GM19238 (cell line): ENCODE data around the gene SLC16A13.
"Not testable (repeated sequence)": the region's sequence is repeated elsewhere in the genome, so short reads cannot be mapped to it uniquely, and the experiment has no call there.

Source experiments
- DNase-seq: peaks from one replicate; pipeline ENCODE4 v3.0.0; 2011; ENCODE audit warnings: low spot score; ENCODE audit not compliant: insufficient read length

SLC16A13 gene

DNA sequence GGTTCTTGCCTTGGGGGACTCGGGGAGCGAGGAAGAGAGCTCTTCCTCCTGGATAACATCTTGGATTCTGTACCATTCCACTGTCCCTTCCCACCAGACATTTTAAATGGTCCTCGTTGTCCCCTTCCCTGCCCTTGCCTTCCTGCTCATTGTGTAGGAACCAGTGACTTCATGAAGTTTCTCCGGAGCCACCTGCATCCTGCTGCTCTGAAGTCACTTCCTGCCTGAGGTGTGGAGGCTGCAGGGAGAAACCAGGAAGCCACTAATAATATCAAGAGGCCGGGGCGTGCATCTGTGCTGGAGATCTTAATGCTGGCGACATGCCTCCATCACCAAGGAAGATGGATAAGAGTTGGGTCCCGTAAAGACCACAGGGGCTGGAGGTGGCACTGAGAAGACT, 6.2 kb upstream of the SLC16A13 start:
- no peak for DNase-seq

DNA sequence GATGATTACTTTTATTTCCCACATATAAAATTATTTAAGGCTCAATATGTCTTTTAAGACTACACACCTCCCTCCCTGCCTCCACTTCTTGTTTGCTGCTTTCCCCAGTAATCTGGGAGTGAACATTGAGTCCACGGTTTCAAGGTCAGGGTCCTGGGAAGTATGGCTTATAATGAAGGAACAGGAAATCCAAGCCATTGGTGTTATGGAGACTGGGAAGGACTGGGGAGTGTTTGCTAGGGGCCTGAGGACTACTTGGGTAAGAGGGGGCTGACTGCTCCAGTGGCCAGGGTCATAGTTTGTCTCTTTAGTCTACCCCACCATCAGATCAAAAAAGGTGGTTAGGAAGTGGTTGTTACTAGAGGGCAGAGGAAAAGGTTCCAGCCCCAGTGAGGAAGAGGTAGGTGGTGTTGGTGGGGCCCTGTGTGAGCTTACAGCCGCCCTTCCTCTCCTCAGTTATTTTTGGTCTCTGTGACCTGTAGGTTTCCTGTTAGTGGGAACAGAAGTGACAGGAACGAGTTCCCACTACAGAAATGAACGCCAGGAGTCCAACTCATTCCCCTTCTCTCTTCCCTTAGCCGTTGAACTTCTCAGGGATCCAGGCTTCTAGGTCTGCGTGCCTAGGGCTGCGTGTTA, 742 bp upstream of the SLC16A13 start:
- no peak for DNase-seq

DNA sequence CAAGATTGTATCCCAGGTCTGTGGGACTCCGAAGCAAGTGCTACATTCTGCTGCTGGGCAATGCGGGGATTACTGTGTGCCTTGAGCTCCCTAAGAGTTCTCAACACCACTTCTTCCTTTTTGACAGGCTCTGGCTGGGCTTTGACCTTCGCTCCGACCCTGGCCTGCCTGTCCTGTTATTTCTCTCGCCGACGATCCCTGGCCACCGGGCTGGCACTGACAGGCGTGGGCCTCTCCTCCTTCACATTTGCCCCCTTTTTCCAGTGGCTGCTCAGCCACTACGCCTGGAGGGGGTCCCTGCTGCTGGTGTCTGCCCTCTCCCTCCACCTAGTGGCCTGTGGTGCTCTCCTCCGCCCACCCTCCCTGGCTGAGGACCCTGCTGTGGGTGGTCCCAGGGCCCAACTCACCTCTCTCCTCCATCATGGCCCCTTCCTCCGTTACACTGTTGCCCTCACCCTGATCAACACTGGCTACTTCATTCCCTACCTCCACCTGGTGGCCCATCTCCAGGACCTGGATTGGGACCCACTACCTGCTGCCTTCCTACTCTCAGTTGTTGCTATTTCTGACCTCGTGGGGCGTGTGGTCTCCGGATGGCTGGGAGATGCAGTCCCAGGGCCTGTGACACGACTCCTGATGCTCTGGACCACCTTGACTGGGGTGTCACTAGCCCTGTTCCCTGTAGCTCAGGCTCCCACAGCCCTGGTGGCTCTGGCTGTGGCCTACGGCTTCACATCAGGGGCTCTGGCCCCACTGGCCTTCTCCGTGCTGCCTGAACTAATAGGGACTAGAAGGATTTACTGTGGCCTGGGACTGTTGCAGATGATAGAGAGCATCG, 2.4 kb downstream of the SLC16A13 start:
- no peak for DNase-seq

DNA sequence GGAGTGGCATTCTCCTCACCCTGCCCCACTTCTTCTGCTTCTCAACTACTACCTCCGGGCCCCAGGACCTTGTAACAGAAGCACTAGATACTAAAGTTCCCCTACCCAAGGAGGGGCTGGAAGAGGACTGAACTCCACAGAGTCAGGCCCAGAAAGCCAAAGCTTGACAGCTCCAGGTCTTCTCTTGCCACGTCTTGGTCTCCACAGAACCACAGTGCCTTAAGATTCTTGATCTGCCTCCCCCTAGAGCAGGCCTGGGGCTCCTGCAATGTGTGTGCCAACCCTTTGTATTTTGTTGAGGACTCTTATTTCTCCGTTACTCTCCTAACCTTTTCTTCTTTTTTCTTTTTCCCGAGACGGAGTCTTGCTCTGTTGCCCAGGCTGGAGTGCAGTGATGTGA, 4.0 kb downstream of the SLC16A13 start:
- DNase-seq: no peak

DNA sequence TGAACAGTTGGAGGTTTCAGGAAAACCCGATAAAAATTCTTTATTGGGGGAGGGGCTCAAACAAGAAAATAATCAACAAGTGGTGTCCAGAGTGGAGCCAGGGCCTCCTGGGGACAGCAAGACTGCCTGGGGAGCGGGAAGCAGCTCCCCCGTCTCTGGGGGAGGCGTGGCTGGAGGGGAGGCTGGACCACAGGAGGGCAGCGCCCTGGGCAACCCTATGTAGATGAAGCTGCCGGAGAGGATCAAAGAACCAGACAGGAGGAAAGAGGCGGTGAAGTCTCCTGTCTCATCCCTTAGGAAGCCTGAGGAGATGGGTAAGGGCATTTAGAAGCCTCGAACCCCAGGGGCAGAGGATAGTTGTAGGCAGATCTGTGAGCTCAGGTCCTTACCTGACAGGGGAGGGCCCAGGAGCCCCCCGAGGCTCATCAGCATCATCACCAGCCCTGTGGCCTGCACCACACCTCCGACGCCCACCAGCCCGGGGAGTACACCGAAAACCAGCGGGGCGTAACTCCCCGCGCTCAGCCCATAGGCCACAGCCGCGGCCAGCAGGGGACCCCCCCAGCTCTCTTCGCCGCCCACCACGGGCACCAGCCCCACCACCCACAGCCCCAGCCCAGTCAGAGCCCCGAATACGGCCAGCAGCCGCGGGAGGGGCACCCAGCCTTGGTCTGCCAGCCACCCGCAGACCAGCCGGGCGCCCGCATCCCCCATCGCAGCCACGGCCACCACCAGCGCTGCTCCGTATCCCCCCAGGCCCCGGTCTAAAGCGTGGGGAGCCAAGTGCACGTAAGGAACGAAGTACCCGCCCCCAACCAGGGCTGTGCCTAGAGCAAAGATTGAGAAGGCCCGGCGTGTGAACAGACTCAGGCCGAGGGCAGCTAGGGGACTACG, 6.0 kb downstream of the SLC16A13 start:
- no peak for DNase-seq

DNA sequence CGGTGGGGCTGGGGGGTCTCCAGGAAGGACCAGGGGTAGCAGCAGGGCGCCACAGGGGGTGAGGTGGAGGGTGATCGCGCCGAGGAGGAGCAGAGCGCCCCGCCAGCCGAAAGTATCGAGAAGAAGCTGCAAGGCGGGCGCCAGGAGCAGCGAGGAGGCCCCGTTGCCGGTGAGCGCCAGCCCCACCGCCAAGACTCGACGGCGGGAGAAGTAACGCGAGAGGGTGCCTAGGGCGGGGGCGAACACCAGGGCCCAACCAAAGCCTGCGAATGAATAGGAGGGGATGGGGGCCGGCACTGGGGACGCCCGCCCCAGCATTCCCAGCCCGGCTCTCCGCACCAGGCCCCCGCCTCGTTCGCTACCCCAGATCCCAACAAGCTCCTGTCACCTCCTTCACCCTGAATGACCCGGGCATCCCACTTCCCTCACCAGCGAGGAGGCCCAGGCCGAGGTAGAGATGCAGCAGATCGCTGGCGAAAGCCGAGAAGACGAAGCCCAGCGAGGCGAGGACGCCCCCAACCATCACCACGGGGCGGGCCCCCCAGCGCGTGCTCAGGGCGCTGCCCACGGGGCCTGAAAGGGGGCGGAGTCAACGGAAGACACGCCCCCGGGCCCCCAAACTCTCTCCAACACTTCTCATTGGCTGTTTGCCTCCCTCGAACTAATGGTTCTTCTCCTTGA, 6.8 kb downstream of the SLC16A13 start:
- no peak for DNase-seq

DNA sequence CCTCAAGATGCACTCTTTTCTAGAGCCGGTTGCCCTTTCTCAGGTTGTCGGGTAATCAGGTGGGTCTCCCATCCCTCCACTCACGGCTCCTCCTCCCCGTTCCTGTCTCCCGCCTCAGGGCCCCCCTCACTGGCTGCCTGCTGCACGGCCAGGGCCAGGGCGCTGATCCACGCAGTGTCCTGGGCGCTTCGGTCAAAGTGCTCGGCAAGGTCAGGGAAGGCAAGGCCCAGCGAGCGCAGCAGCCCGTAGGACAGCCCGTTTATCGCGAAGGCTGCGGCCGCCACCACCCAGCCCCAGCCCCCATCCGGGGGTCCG, 7.3 kb downstream of the SLC16A13 start:
- no peak for DNase-seq

DNA sequence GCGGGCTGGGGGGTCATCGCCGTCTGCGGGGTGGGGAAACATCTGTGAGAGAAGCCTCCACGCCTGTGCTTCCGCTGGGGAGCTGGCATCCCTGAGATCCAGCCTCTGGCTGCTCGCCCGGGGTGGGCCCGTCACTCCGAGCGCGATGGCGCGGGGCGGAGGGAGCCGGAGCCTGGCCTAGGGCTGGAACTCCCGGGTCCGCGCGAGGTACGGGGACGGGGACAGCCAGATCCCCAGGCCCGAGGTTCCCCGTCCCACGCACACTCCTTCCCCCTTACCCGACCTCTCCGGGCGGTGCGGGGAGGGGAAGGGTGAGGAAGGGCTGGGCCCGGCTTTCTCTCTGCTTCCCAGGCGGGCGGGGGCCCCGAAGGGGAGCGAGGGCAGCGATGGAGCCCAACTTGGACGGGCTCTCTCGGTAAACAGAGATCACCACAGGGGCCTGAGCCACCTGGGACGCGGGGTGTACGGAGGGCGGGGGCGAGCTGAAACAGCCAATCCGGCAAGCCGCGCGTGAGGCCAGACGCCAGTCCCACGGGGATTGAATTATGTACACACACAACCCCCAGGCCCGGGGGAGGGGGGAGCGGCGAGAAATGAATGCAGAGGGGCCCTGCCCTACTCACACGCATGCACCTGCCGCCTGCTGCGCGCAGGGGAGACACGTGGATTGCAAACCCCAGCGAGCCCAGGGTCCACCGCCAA, 7.8 kb downstream of the SLC16A13 start, which contains the start of gene SLC16A11:
TSS of gene SLC16A11 (minus strand) at position 596 of the 702 bp plus-strand sequence. CDS start at position 17, 579 bp downstream.
- DNase-seq: no peak

DNA sequence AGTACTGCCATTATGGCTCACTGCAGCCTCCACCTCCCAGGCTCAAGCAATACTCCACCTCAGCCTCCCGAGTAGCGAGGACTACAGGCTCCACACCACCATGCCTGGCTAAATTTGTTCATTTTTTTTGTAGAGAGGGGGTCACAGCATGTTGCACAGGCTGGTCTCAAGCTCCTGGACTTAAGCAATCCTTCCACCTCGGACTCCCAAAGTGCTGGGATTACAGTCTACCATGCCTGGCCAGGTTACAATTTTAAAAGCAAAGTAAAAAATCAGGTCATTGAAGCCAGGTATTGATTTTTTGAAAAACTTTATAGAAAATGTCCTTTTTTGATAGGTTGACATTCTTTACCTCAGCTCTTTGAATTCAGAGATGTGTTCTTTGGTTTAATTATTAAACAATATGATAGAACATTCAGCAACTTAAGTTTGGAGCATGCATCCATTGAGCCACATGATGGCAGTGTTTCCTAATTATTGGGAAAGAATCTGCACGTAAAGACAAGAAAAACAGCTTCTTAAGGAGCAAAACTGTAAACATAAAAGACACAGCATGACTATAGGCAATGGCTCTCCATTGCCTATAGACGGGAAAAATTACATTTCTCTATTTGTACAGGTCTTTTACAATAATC, 9.8 kb downstream of the SLC16A13 start:
- DNase-seq: no peak

DNA sequence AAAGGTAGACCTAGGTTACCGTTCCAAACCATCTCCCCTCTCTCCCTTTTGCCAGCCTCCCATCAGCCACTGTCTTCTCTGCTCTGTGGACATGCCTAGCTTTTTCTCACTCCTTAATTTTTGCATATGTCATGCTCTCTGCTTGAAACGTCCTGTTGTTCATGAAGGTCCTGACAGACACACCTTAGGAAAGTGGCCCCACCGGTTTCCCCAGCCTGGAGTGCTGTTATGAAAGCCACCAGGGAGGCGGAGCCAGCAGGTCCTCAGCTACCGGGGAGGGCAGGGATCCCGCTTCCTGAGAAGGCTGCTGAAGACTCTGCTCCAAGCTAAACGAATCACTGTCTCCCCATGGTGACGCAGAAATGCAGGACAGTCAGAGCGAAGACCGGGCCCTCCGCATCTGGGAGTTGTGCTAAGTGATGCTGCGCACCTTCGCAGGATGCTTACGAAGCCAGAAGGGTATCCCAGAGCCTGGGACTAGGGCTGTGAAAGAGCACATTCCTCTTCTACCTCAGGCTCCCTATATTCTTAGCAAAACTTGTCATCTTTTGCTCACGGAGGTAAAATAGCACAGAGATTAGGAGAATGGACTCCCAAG, 10.4 kb downstream of the SLC16A13 start:
- DNase-seq: no peak

DNA sequence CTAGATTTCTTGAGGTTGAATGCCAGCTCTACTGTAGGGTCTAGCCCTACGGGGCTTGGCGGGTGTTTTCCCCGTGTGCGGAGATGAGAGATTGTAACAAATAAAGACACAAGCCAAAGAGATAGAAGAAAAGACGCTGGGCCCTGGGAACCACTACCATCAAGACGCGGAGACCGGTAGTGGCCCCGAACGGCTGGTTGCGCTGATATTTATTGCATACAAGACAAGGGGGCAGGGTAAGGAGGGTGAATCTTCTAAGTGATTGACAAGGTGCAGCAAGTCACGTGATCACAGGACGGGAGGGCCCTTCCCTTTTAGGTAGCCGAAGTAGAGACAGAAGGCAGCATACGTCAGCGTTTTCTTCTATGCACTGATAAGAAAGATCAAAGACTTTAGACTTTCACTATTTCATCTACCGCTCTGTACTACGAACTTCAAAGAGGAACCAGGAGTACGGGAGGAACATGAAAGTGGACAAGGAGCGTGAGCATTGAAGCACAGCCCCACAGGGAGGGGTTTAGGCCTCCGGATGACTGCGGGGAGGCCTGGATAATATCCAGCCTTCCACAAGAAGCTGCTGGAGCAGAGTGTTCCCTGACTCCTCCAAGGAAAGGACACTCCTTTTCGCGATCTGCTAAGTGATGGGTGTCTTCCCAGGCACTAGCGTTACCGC, 11.0 kb downstream of the SLC16A13 start:
- DNase-seq: not testable (repeated sequence)

DNA sequence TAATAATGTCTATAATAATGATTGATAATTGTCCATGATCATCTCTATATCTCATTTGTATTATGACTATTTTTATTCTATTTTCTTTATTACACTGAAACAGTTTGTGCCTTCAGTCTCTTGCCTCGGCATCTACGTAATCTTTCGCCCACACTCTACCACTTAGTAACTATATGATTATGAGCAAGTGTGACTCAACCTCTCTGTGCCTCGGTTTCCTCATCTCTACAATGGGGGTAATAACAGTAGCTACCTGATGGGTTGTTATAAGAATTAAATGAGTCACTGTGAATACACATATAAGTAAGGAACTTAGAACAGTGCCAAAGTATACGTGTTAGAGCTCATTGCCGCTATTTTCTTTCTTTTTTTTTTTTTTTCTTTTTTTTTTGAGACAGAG, 11.8 kb downstream of the SLC16A13 start:
- DNase-seq: no peak

DNA sequence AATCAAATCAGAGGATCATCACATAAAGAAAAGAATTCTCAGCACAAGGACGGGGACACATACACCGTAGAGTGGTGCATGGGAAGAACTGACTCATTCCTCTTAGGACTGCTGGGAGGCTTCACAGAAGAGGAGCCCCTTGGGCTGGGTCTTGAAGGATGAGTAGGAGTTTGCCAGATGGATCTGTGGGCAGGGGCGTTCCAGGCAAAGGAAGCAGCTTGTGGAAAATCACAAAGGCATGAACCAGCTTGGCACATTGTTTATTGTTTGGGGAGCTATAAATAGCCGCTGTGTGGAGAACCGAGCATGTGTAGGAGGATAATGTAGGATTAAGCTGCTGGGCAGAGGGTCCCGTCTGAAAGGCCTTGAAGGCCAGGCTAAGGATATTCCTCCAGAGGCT, 13.2 kb downstream of the SLC16A13 start:
- DNase-seq: no peak

DNA sequence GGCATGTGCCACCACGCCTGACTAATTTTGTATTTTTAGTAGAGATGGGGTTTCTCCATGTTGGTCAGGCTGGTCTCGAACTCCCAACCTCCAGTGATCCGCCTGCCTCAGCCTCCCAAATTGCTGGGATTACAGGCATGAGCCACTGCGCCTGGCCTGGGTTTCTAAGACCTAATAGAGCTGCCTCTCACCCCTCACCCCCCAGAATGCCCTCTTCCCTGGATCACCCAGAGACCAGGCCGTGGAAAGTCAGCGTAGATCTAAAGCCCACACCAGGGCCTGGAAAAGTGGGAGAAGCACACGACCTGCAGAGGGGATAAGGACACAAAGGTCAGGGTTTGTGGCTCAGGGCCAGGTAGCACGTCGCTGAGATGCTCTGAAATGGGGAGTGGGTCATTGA, 14.8 kb downstream of the SLC16A13 start:
- DNase-seq: not testable (repeated sequence)

DNA sequence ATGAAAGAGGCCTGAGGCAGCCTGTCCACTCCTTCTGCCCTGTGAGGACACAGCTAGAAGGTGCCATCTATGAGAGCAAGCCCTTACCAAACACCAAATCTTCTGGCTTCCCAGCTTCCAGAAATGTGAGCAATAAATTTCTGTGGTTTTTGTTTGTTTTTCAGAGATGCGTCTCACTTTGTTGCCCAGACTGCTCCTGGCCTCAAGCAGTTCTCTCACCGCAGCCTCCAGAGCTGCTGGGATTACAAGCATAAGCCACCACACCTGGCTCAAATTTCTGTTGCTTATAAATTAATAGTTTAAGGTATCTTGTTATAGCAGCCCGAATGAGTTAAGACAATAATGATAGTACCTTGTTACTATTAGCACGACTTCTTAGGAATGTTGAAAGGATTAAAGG, 20.6 kb downstream of the SLC16A13 start:
- no peak for DNase-seq

DNA sequence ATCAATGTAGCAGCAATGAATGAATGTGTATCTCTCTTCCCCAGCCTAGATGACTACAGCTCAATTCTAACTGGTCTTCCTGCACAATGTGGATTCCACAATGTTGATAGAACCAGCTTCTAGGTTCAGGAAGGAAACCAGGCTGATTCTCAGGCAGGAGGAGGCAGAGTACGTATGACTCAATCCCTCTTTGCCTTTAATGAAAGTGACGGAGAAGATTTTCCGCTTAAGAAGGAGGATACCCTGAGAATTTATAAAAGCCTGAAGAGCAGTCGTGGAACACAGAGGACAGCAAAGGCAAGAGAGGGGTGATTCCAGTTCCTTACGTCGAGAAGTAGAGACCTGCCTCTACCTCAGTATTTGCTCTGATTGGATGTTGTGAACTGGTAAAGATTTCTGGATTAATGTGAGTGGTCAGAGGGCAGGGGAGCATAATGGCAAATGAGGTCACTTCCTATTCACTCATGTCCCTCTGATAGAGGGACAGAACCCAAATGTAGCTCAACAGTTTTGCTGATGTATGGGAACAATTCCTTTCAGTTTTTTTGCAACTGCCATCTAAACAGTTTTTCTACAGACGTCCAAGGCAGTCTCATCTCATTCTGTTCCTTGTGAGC, 23.1 kb downstream of the SLC16A13 start:
- DNase-seq: no peak

DNA sequence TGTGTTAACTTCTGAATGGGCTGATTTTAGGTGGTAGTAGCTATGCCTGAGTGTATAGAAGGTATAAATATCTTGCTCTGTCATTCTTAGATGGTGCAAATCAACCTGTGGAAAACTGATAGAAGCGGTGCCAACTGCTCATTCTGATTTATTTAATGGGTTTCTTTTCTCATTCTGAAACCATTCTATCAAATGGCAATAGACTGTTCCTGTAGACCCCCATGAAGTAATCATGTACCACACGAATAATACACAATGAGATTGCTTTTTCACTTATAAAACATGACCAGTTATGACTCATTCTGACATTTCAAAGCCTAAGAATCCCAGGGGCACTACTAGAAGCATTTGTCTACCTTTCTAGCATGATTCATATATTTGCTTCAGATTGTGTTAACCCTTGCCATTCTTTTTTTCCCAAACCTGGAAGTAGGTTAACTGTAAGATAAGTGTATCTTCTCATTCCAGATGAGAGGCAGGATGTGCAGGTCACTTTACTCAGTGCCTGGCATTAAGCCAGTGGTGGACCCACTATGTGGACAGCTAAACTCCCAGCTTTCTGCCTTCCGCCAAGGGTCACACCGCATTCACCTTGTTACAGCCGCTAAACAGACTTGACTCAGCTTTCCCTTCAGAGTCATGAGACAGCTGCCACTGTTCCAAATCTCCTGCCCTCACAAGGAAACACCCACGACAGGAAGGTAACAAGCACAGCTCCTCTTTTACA, 24.5 kb downstream of the SLC16A13 start:
- no peak for DNase-seq

DNA sequence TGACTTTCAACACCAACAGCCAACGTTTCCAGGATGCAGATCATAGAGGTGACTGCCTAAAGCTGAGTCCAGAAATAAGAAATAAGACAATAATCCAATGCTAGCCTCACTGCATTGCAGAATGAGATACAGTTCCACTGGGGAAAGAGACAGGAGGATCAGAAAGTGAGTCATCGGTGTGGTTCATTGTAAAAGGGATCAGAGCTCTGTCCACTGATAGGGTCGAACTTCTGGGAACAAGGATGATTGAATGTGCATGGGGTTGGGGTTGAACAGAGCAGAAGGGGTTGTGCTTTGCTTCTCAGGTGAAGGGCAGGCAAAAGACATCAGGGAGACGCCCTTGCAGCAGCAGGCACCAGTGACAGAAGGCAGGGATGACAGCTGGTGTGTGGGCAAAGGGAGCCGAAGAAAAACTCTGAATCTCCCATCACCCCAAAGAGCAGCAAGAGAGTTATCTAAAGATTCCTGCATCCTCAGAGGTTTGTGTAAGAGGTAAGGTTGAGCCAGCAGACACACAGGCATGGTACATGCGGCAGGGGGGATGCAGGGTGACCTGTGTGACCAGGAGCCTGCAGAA, 27.8 kb downstream of the SLC16A13 start:
- DNase-seq: no peak
